C4-2B (cell line): Measurements from ENCODE around the gene MAP3K7CL.

ENCODE experiments used
- ZFX ChIP-seq: fragments of 450-650 bp; IDR thresholded peaks from 2 replicates; pipeline ENCODE4 v1.6.1; 2017
- TF ChIP-seq, protein P1 (sequence below): fragments of 450-650 bp; conservative IDR thresholded peaks from 2 replicates; pipeline ENCODE4 v1.5.1; 2017; ENCODE audit warnings: mild to moderate bottlenecking

- TF ChIP-seq, protein P1, sequence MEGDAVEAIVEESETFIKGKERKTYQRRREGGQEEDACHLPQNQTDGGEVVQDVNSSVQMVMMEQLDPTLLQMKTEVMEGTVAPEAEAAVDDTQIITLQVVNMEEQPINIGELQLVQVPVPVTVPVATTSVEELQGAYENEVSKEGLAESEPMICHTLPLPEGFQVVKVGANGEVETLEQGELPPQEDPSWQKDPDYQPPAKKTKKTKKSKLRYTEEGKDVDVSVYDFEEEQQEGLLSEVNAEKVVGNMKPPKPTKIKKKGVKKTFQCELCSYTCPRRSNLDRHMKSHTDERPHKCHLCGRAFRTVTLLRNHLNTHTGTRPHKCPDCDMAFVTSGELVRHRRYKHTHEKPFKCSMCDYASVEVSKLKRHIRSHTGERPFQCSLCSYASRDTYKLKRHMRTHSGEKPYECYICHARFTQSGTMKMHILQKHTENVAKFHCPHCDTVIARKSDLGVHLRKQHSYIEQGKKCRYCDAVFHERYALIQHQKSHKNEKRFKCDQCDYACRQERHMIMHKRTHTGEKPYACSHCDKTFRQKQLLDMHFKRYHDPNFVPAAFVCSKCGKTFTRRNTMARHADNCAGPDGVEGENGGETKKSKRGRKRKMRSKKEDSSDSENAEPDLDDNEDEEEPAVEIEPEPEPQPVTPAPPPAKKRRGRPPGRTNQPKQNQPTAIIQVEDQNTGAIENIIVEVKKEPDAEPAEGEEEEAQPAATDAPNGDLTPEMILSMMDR, result no peak
- TF ChIP-seq ZFX, result no peak
Observed at GRCh38 chr21:29149808-29150425, 19.5 kb downstream of the MAP3K7CL start.
